GM12801 (cell line): ENCODE results near the gene WNT11.

Experiments used
- TF ChIP-seq, protein P1 (sequence below): IDR thresholded peaks from one replicate; pipeline ENCODE4 v1.5.1; 2011; ENCODE audit warnings: control low read depth; ENCODE audit not compliant: insufficient read length; ENCODE audit errors: extremely low read depth

WNT11 gene

DNA sequence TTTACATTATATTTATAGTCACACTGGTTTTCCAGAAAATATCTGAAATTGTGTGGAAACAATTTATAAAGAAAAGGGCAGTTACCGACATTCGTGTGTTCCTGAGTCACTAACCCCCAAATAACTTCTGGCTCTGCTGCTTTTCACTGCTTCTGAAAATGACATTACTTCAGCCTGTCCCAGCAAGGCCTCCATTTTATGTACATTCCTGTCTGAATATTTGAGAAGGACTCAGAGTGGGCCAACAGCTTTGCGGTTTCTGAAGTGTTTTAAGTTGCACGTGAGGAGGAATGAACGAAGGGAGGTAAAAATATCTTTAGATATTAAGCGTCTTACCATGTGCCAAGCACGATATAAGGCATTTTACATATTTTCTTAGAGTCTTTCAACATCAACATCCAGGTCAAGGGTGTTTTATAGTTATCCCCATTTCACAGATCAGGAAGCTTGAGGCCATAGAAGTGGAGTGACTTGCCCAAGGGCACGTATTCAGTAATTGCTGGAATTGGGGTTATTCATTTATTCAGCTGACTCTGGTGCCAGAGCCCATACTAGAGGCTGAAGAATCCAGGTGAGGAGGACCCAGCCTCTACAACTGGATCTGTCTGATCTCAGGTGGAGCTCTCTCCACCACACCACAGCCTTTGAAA, 30.8 kb upstream of the WNT11 start:
- TF ChIP-seq, protein P1, sequence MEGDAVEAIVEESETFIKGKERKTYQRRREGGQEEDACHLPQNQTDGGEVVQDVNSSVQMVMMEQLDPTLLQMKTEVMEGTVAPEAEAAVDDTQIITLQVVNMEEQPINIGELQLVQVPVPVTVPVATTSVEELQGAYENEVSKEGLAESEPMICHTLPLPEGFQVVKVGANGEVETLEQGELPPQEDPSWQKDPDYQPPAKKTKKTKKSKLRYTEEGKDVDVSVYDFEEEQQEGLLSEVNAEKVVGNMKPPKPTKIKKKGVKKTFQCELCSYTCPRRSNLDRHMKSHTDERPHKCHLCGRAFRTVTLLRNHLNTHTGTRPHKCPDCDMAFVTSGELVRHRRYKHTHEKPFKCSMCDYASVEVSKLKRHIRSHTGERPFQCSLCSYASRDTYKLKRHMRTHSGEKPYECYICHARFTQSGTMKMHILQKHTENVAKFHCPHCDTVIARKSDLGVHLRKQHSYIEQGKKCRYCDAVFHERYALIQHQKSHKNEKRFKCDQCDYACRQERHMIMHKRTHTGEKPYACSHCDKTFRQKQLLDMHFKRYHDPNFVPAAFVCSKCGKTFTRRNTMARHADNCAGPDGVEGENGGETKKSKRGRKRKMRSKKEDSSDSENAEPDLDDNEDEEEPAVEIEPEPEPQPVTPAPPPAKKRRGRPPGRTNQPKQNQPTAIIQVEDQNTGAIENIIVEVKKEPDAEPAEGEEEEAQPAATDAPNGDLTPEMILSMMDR: no peak

DNA sequence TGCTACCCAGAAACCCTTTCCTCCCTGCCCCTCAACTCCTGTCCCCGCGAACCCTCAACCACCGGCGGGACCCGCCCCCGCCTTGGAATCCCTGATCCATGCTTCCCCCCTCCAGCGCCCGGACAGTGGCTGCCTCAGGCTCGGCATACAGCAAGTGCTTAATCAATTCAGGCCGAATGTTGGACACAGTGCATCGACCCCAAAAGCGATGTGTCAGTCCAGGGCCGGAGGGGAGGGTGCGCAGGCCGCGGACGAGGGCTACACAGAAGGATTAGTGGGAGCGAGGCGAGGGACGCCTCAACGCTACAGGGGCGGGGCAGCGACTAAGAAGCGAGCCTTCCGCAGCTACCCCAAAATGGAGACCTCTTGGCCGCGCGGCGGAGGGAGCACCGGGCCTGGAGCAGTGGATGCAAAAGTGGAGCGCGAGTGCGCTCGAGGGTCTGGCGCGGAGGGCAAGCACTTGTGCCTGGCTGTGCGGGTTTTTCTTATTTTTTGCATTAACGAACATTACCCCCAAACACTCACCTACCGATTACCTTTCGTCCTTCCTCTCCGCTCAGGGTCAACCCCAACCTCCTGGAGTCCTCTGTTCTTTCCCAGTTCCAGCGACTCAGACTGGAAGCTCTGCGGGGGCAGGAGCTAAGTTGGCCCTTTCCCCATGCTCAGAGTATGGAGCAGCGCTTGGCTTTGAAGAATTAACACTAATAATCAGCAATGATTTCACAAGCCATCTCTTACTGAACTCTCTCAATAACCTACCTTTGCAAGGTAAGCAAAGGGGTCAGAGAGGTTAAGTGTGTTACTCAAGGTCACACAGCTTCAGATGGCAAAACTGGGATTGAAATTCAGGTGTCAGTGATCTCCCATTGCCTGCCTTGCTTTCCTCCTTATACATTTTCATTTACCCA, 30.0 kb upstream of the WNT11 start:
- TF ChIP-seq, protein P1: no peak

DNA sequence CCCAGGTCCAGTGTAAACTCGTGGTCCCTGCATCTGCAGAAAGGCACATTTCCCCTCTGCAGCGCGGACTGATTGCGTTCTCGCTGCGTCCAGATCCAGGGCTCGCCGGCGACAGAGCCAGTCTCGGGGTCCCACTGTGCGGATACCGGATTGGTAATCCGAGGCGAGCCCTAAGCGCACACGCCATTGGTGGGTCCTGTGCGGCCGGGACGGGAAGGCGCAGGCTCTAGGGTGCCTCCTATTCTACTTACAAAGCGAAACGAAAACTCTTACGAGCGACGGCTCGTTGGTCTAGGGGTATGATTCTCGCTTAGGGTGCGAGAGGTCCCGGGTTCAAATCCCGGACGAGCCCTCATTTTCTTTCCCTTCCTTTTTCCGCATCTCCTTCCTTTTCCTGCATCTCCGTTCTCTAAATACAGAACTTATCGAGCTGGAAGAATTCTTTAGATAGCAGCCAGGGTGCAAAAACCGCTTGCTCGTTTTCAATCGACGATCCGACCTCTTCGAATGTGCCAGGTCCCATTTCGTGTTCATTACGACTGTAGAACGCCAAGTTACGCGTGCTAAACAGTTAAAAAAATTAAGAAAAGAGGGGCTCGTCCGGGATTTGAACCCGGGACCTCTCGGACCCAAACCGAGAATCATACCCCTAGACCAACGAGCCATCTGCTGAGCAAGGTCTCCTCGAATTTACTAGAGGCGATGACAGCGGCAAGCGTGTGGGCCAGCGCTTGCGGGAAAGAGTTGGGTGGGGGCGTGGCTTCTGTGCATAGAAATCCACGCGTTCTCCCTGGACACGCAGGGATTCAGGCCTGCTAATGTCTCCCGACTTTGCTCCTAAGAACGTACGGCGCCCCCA, 29.2 kb upstream of the WNT11 start:
- TF ChIP-seq, protein P1: no peak

DNA sequence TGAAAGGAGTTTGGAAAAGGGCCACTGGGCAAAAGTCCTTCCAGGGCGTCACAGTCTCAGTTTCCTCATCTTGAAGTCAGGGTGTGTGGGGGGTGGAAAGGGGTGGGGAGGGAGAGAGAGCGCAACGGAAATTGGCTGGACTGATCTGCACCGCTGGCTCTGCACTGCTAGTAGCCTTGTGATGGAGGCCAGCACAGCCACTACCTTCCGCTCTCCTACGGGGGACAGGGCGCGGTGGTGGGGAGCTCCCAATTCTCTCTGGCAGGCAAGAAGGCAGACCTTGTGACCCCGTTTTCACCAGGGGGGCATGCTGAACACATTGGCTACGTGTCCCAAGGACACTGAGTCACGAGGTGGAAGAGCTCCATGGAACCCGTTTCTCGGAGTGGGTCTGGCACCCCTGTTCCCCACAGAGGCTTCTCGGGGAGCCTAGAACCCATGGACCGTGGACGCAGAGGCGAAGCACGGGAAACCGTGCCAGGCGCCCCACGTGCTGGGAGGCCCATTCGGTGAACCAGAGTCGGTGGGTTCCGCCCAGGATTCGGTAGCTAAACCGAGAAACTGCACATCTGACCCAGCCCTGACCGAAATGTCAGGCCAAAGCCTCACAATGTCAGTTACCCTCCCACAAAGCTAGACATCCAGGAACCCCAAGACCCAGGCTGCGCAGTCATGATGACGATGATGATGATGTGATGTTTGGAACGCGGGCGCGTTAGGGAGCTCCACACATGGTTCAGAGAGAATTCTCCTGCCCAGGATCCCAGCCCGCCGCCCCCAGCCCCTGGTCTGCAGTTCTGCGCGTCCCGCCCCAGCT, 28.3 kb upstream of the WNT11 start:
- TF ChIP-seq, protein P1: no peak

DNA sequence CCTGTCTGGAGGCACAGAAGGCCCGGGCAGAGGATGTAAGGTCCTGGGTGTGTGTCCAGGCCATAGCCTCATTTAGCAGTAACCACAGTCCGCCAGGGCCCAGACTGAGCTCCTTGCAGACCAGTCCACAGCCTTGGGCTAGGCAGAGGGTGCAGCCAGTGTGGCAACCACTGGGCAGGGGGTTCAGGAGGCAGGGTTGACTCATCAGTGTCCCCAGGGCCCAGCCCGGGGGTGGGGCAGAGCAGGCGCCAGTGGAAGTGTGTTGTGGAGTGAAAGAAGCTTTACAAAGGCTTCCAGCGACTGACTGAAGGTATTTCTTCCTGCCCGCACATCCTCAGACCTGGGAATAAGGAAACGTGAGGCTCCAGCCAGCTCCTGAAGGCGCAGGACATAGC, 27.7 kb upstream of the WNT11 start:
- TF ChIP-seq, protein P1: no peak

DNA sequence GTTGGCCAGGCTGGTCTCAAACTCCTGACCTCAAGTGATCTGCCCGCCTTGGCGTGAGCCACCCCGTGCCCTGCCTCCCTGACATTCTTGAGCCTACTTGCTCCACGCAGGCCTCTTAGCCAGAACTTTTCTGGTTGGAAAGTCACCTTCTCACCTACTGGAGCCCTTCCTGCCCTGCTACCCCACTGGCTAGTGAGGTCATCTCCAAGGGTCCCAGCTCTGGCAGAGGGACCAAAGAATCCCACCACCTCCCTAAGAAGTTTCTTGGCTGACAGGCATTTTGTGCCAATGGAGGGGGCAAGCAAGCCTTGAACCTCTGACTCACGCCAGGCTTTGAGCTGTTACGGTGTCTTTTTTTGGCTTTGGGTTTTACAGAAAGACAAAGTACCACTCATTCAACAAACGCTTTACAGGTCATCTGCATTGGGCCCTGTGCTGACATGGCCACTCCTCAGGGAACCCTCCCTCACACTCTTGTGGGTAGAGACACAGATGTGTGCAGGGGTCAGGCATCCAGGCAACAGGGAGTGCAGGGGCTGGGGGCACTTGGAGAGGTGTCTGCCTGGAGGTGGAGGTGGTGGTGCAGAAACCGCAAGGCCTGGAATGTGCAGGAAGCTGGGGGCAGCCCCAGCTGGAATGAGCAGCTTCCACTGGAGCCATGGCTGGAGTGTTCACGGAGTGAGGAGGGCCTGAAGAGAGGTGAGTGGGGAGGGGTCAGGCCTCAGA, 27.1 kb upstream of the WNT11 start:
- TF ChIP-seq, protein P1: no peak
